ENCODE results near the gene CDC42EP4.
"Not testable (repeated sequence)": the region's sequence is repeated elsewhere in the genome, so short reads cannot be mapped to it uniquely, and the experiment has no call there.

The CDC42EP4 gene

DNA sequence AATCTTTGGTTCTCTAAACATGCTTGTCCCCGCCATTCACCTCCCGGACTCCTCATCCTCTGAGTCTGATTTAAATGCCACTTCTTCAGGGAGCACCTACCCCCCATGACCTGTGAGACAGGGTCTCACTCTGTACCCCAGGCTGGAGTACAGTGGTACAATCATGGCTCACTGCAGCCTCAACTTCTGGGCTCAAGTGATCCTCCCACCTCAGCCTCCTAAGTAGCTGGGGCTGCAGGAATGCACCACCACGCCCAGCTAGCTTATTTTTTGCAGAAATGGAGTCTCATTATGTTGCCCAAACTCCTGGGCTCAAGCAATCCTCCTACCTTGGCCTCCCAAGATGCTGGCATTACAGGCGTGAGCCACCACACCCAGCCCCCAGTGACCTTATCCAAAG, 37.3 kb downstream of the CDC42EP4 start:
- DNase-seq, result no peak

DNA sequence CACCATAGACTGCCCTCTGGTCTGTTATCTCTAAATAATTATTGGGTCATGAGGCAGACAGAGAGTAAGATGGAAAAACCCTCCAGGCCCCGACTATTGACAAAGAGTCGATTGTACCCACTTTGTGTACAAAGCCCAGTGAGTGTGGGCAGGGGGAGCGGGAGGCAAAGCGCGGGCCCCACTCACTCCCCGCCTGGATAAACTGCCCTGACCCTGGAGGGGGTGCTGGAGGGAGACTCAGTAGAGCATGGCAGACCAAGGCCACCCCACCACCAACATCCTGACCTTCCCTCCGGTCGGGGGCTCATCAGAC, 38.9 kb downstream of the CDC42EP4 start:
- DNase-seq, result no peak

DNA sequence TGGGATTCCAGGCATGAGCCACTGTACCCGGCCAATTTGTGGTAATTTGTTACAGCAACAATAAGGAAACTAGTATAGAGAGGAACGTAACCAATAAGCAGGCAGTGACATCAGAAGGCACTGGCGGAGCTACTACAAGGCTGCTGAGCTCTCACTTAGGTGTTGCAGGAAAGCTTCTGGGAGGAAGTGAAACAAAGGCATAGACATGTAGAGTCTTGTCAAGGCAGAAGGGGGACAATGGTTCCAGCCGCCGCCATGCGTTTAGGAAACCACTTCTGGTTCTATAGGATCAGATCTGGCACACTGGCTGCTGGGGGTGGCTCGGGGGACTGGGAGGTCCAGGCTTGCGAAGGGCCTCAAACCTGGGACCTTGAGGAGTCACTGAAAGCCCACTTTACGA, 40.7 kb downstream of the CDC42EP4 start:
- no peak for DNase-seq

DNA sequence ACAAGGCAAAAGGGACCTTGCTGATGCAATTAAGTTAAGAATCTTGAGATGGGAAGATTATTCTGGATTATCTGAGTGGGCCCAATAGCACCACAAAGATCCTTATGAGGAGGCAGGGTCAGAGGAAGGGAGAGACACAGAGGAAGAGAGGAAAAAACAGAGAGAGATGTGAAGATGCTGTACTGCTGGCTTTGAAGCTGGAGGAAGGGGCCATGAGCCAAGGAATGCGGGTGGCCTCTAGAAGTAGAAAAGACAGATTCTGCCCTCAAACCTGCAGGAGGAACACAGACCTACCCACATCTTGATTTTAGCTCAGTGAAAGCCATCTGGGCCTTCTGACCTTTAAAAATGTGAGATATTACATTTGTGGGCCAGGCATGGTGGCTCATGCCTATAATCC, 42.0 kb downstream of the CDC42EP4 start:
- DNase-seq, result no peak

DNA sequence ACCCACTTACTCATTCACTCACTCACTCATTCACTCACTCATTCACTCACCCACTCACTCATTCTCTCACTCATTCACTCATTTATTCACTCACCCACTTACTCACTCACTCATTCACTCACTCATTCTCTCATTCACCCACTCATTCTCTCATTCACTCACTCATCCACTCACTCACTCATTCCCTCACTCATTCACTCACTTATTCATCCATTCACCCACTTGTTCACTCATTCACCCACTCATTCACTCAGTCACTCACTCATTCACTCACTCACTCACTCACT, 42.5 kb downstream of the CDC42EP4 start:
- DNase-seq, result no peak

DNA sequence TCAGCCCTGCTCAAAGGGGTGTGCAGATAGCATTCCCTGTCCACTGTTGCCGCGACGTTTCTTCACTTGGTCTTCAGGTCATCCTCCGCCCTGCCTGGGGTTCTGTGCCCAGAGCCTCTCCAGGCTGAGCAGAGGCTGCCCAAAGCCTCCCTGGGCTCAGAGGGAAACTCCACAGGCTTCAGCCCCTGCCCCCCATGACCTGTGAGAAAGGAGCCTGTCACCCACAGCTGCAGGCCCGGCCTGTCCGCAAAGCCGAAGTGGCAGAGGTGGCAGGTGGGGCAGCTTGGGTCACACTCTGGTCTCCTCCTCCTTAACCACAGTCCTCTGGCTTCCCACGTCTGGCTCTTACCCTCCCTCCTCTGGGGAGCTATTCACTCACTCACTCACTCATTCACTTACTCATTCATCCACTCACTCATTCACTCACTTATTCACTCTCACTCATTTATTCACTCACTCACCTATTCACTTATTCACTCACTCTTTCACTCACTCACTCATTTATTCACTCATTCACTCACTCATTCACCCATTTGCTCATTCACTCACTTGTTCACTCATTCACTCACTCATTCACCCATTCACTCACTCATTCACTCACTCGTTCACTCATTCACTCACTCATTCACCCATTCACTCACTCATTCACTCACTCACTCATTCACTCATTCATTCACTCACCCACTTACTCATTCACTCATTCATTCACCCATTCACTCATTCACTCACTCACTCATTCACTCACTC, 43.0 kb downstream of the CDC42EP4 start:
- no peak for DNase-seq

DNA sequence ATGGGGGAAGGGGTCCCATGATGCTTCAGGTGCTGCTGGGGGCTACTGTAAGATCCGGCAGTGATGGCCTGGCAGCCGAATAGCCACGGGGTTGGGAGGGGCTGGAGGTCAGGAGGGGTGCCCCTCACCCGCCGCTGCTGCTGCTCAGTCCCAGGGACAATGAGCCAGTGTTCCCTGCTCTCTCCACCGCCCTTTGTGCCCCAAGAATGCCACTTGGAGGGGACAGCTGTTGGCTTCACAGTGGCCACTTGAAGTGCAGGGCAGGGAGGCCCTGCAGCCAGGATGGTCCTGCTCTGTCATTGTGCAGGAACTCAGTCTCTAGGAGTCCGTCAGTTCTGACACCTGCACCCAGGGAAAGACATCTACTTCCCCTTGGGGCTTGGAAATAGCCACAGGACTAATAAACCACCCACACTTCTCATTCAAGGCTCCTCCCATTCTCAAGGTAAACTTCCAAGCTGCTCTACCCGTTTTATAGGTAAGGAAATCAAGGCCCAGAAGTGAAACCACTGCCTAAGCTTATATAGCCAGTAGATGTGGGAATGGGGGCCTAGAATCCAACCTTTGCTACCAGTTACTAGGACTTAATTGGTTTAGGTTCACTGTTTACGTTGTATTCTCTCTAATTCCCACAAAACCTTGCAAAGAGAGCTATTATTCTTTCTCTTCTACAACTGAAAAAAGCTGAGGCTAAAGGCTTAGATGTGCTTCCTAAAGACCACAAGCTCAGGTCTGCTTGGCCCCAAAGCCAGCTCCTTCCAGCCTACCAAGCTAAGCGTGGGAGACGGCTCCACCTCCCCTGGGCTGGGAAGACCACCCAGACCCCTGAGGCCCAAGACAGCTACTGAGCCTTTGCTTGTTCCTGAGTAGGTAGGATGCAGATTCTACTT, 43.9 kb downstream of the CDC42EP4 start:
- DNase-seq, result no peak

DNA sequence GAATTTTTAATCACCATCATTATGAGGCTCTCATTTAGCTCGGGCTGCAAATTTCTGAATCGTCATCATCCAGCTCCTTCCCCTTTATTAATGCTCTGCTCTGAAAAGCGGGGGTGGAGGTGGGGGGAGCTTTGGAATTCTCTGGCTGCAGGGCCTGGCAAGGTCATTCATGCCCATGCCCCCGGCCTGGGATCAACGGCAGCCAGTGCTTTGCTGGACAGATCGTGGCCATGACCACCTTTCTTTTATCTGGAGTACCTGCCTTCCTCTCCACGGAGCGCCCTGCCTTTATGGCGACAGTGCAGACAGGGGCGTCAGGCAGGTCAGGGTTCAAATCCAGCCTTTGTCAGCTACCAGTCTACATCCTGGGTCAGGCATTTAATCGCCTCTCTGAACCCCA, 45.0 kb downstream of the CDC42EP4 start:
- no peak for DNase-seq

DNA sequence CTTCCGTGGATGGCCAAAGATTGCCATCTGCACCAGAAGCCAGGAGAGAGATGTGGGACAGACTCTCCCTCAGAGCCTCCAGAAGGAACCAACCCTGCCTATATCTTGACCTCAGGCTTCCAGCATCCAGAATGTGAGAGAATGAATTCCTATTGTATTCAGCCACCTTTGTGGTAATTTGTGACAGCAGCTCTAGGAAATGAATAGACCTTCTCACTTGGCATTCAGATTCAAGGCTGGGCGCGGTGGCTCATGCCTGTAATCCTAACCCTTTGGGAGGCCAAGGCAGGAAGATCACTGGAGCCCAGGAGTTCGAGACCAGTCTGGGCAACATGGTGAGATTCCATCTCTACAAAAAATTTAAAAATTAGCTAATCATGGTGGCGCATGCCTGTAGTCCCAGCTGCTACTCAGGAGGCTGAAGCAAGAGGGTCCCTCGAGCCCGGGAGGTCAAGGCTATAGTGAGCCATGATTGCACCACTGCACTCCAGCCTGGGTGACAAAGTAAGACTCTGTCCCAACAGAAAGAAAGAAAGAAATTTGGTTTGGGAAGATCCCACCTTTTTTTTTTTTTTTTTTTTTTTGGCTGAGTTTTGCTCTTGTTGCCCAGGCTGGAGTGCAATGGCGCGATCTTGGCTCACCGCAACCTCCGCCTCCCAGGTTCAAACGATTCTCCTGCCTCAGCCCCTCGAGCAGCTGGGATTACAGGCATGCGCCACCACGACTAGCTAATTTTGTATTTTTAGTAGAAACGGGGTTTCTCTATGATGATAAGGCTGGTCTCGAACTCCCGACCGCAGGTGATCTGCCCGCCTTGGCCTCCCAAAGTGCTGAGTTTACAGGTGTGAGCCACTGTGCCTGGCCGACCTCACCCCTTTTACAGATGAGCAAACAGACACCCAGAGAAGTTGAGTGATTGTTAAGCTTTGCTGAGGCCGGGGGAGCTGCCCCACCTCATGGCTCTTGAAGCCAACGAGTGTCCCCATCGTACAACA, 45.9 kb downstream of the CDC42EP4 start:
- DNase-seq, result no peak

DNA sequence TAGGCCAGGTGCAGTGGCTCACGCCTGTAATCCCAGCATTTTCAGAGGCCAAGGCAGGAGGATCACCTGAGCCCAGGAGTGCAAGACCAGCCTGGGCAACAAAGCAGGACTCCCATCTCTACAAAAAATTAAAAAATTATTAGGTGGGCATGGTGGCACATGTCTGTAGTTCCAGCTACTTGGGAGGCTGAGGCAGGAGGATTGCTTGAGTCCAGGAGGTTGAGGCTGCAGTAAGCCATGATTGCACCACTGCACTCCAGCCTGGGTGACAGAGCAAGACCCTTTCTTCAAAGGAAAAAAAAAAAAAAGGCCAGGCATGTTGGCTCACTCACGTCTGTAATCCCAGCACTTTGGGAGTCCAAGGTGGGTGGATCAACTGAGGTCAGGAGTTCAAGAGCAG, 47.4 kb downstream of the CDC42EP4 start:
- not testable (repeated sequence) for DNase-seq

DNA sequence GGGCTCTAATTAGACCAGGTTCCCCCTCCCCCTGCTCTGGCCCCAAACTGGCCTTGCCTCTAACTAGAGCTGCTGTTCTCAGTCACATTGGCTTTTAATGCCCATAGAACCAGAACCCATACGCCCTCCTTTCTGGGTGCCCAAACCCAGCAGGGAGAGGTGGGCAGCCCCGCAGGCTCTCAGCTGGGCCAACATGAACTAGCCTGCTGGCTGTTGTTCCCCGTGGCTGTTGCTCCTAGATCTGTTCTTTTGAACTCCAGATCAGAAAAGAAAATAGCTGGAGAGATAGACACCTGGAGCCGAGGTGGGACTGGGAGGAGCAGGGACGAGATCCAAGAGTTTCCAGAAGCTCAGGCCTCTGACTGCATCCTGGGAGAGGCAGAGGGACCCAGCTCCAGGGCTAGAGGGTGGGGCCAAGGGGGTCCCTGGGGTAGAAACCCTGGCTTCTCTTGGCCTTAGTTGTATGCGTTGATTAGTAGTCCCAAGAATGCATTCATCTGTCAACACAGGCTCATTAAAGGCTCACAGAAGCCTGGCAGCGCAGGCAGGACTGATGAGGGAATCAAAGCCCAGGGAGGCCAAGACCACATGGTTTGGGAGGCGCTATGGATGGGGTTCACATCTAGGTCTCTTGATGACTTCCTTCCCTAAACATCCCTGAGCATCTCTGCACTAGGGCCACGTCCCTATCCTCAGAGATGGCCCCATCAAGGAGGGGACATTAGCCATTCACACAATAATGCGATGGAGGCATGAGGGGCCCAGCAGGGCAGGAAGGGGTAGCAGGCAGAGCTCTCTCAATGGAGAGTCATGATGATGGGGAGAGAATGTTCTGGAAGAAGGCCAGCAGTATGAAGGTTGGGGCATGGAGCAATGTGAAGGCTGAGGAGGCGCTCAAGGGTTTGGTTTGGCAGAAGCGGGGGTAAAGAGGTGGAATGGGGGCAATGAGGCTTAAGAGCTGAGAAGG, 48.8 kb downstream of the CDC42EP4 start:
- DNase-seq, result no peak

DNA sequence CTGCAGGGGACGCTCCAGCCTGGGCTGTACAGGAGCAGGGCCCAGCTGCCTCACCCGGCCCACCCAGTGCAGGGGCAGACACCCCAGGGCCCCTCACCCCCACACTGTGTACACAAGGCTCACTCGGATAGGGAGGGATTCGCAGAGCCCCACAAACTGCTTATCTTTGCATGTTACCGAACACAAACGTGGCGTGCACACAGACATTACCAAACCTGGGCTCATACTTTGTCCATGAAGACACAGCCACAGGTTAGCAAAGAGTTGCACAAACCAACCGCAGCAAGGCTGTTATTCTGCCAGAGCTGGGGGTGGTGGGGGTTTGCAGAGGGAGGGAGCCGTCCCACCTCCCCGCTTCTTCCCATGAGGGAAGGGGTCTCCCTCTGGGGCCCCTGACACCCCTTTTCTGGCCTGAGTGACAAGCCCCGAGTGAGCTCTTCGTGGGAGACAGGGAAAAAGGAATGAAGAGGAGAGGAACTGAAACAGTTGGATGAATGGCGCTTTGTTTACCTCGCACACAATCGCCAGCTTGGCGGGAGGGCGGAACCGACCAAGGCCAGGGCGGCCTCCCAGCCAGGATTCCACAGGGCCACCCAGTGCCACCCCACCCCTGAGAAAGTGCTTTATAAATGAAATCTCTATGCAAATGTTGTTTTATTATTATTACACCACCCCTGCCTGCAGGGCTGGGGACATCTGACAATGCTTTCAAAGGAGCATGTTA, 49.7 kb downstream of the CDC42EP4 start:
- no peak for DNase-seq

DNA sequence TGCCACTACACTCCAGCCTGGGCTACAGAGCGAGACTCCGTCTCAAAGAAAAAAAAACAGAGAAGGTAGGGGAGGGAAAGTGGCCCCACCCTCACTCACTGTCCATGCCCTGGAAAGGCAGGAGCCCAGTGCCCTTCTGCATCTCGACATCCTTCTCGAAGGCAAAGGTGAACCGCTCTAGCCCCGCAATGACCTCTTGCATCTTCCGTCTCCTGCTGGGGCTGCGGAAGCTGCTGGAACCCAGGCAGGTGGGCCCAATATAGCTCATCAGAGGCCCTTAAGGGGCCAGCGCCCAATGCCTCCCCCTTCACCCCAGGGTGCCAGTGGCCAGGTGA, 50.2 kb downstream of the CDC42EP4 start, which contains the start of gene CPSF4L:
TSS of gene CPSF4L (minus strand) at position 264 of the 335 bp plus-strand sequence. CDS start at position 202, 62 bp downstream.
- DNase-seq, result no peak

DNA sequence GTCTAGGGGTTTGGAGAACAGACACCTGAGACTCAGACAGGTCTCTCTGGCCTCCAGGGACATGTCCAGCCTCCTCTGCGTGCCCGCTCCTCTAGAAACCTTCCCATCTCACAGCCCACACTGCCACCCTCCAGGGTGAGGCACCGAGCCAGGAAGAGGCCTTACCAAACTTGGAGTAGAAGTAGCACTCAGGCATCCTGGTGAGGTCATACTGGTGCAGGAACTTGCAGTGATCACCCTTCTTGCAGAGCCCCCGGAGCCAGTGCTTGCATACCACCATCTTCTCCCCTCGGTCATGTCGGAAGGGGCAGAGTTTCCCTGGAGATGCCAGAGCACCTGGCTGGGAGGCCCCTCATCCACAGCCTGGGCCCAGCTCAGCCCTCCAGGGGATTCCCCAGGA, 54.3 kb downstream of the CDC42EP4 start:
- DNase-seq, result no peak

DNA sequence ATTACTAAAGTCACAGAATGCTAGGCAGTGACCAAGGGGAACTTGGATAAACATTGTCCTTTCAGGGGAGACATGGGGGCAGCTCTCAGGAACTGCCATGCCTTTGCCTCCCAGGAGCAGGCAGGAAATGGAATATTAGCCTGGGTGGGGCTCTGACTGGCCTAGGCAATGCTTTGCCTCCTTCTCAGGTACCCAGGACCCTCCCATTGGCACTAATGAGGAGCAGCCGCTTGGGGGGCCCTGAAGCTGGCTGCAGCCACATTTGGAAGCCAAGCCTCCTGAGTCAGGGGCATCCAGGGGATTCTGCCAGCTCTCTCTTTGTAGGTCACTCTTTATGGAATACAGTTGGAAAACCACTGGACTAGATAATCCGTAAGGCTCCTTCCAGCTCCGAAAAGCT, 55.6 kb downstream of the CDC42EP4 start:
- DNase-seq, result no peak

DNA sequence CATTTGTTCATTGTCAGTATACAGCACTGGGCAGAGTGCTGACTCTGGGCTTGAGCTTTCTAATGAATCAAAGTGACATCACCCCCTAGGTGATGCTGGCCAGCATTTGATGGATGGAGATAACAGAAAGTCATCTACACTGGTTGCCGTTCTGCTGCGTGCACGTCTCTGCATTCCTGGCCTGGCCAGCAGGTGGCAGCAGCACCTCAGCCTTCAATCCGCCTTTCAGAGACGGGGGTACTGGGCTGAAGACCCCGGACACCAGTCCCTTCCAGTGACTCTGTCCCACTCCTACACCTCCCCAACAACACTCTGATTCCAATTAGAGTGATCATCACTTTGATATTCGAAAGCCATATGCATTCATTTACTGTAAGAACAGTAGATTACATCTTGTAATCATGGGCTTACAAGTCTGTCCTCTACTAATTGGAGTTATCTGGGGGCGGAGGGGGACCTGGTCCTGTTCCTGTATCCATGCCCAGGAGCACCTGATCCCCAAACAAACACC, 56.1 kb downstream of the CDC42EP4 start:
- peak; percentile 51 for DNase-seq

DNA sequence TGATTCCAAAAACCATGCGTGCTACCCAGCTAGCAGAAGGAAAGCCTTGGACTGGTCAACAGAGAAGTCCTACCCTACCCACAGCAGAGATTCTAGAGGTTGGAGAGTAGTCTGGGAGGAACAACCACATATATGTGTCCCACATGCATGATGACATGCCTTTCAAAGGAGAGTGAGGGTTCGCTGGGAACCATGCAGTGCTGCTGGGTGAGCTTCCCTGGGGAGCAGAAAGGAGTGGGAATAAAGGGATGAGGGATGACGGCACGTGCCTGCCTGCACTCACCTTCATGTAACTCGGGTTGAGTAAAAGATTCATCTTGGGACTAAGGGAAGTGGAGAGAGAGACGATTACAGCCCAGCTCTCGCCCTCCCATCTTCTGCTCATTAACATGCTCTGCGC, 59.9 kb downstream of the CDC42EP4 start:
- DNase-seq, result no peak

DNA sequence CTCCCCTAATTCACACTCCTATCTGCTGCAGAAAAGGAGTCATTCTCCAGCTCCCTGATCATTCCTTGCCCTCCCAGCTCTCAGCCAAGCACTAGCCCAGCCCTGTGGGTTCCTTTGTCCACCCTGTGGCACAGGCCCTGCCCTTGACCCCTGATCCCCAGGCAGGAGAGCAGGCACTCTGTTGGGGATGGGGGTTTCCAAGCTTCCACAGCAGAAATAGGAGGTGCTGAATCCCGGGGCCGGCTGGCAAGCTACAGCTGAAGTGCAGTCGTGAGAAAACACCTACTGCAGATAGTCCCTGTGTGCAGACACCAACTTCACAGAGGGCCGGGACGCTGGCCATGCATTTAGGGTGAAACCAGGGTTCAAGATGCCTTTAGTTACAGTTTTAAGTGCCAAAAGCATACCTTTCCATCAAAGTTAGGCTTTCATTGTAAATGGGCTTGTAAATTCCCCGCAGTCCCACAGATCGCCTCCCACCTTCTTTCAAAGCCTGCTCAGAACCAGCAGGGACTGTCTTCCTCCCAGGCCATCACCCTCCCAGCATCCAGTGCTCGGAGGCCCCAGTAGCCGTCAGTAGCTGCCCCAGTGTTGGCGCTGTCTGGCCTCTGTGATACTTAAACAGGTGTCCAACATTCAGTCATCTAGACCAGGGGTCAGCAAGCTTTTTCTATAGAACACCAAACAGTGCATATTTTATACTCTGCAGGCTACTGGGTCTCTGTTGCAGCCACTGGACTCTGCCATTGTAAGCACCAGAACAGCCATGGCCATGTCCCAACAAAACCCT, 60.8 kb downstream of the CDC42EP4 start:
- DNase-seq, result no peak

DNA sequence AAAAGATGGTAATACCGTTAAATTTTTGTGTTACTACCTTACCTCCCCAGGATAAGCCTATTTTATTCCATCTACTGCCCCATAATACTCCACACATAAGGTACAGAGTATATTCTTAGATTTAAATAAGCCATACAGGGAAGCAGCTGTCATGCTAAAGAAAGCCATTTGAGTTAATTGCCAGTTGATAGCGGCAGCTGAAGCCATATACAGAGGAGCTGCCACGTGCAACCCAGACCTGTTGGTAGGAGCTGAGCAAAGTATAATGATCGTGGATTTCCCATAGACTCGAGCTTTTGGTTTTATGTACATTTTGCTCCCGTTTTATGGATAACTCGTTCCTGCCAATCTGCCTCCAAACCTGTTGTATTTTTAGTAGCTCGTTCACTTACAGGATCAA, 62.1 kb downstream of the CDC42EP4 start:
- DNase-seq, result no peak

DNA sequence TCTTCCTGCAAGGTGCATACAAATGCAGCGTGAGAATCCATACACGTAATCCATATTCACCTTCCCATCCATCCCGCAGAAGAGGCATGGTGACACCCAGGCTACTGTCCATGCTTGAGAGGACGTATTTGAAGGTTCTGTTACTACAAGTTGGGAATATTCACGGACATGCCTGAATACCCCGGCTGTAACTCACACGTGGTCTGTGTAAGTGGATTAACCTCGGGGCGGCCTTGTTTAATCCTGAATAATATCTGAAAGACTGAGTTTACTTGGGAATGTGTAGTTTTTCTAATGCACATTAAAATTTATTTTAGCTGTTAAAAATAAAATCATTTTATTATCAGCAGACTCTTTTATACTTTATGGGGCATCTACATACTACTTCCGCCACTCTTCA, 63.3 kb downstream of the CDC42EP4 start:
- DNase-seq, result no peak
